Endothelial cell of umbilical vein (primary cell): Measurements from ENCODE around the gene ATAD2B. TPM values are rescaled to one million over a fixed set of nuclear protein-coding genes. Genes with fewer than 3 reads are reported as not detected.

Experiments
- BruUV-seq: library from RNA; stranded (reverse); fragments of 400-500 nt; replicated peaks from 2 replicates; lab custom pipeline; 2021; lab: Mats Ljungman, UMichigan
- CTCF ChIA-PET: fragments of 300-600, 350-600 bp; sonication (Branson Sonifier 250); formaldehyde crosslinking; loops from one replicate; lab custom pipeline; 2021; ENCODE audit warnings: antibody characterized with exemption, inconsistent platforms; lab: Charles Lee
- POLR2A ChIA-PET: fragments of 300-600, 350-600 bp; sonication (Branson Sonifier 250); formaldehyde crosslinking; loops from one replicate; lab custom pipeline; 2021; ENCODE audit warnings: antibody characterized with exemption, inconsistent platforms; lab: Charles Lee
- DNase-seq: peaks from one replicate; pipeline ENCODE4 v3.0.0-alpha.2; 2011; ENCODE audit warnings: low read depth, low spot score
- FAIRE-seq: peaks from 2 replicates; lab custom pipeline; 2011; peaks lifted over from hg19 to GRCh38; lab: Jason Lieb, UNC
- H2AFZ ChIP-seq: 2 replicates; pipeline ENCODE4 v1.6.0; 2012; ENCODE audit warnings: low read depth, low read length, control low read depth, inconsistent platforms
- H3K27ac ChIP-seq: 2 replicates; pipeline ENCODE4 v1.5.1; 2011; ENCODE audit warnings: low read depth, mild to moderate bottlenecking, control low read depth, low read length, moderate library complexity; ENCODE audit not compliant: insufficient read depth
- H3K27me3 ChIP-seq, 2 experiments: 2 replicates each; pipeline versions ENCODE4 v1.6.0 to v1.6.1; 2011; ENCODE audit warnings: low read length in 2 of 2, mixed read lengths in 1 of 2; ENCODE audit not compliant: control insufficient read depth in 2 of 2, insufficient read depth in 2 of 2
- H3K36me3 ChIP-seq, 2 experiments: 2 replicates in 1 of 2; 3 replicates in 1 of 2; pipeline ENCODE4 v1.5.1; 2011; ENCODE audit warnings: low read length in 2 of 2, mild to moderate bottlenecking in 1 of 2, moderate library complexity in 1 of 2; ENCODE audit not compliant: control insufficient read depth in 2 of 2, insufficient read depth in 2 of 2; ENCODE audit errors: extremely low read depth in 1 of 2
- H3K4me1 ChIP-seq: 3 replicates; pipeline ENCODE4 v1.5.1; 2011; ENCODE audit warnings: mild to moderate bottlenecking, low read length; ENCODE audit not compliant: control insufficient read depth, insufficient read depth; ENCODE audit errors: extremely low read depth
- H3K4me2 ChIP-seq: 2 replicates; pipeline ENCODE4 v1.6.1; 2011; ENCODE audit warnings: low read length, control low read depth, mixed read lengths; ENCODE audit not compliant: insufficient read depth
- H3K4me3 ChIP-seq, 3 experiments: fragments of 200-600 bp in 1 of 3; sonication (generic), shearing (Covaris generic) in 1 of 3; replicated peaks in 1 of 3; 2 replicates each; pipeline ENCODE4 v1.5.1; 2011 to 2016; ENCODE audit warnings: control low read depth in 3 of 3, low read length in 3 of 3, mild to moderate bottlenecking in 2 of 3, inconsistent platforms in 1 of 3, low read depth in 1 of 3, moderate library complexity in 1 of 3; ENCODE audit not compliant: insufficient read depth in 1 of 3
- H3K79me2 ChIP-seq: 2 replicates; pipeline ENCODE4 v1.6.0; 2012; ENCODE audit warnings: low read length, inconsistent platforms; ENCODE audit not compliant: control insufficient read depth, insufficient read depth
- H3K9ac ChIP-seq: replicated peaks from 2 replicates; pipeline ENCODE3; 2011; ENCODE audit warnings: low read length, control low read depth; ENCODE audit not compliant: insufficient read depth; ENCODE audit errors: extremely low read depth
- H3K9me1 ChIP-seq: replicated peaks from 3 replicates; pipeline ENCODE4 v1.6.0; 2011; ENCODE audit warnings: mild to moderate bottlenecking, low read length; ENCODE audit not compliant: control insufficient read depth, insufficient read depth; ENCODE audit errors: extremely low read depth
- H3K9me3 ChIP-seq: replicated peaks from 2 replicates; pipeline ENCODE4 v1.5.1; 2012; ENCODE audit warnings: low read length, inconsistent platforms; ENCODE audit not compliant: control insufficient read depth, insufficient read depth
- H4K20me1 ChIP-seq: replicated peaks from 2 replicates; pipeline ENCODE3; 2011; ENCODE audit warnings: mild to moderate bottlenecking, low read length; ENCODE audit not compliant: control insufficient read depth, insufficient read depth; ENCODE audit errors: extremely low read depth
- EZH2 ChIP-seq: IDR thresholded peaks from 2 replicates; pipeline ENCODE4 v1.6.1; 2012; ENCODE audit warnings: borderline replicate concordance, low read depth, mild to moderate bottlenecking, moderate library complexity, low read length, inconsistent platforms; ENCODE audit not compliant: severe bottlenecking
- FOS ChIP-seq: IDR thresholded peaks from 2 replicates; pipeline ENCODE4 v1.6.1; 2011; ENCODE audit warnings: mild to moderate bottlenecking, low read length, moderate library complexity, borderline replicate concordance; ENCODE audit not compliant: insufficient read depth
- GATA2 ChIP-seq: IDR thresholded peaks from 2 replicates; pipeline ENCODE4 v1.7.0; 2011; ENCODE audit warnings: low read depth, mild to moderate bottlenecking, moderate library complexity, mixed read lengths, low read length; ENCODE audit not compliant: insufficient read length, insufficient read depth
- JUN ChIP-seq: IDR thresholded peaks from 2 replicates; pipeline ENCODE4 v1.6.1; 2011; ENCODE audit warnings: borderline replicate concordance, low read depth; ENCODE audit not compliant: insufficient read length, insufficient read depth
- MAX ChIP-seq: IDR thresholded peaks from 2 replicates; pipeline ENCODE4 v1.6.1; 2011; ENCODE audit not compliant: insufficient read depth, insufficient read length
- MYC ChIP-seq: IDR thresholded peaks from one replicate; pipeline ENCODE4 v1.6.1; 2011; ENCODE audit warnings: mild to moderate bottlenecking, low read depth, low read length
- POLR2A ChIP-seq: IDR thresholded peaks from 2 replicates; pipeline ENCODE4 v1.6.1; 2012; ENCODE audit warnings: low read depth, mild to moderate bottlenecking, control low read depth, low read length
- POLR2AphosphoS5 ChIP-seq: IDR thresholded peaks from 2 replicates; pipeline ENCODE4 v1.6.1; 2012; ENCODE audit warnings: low read depth, mild to moderate bottlenecking, control low read depth, low read length, moderate library complexity; ENCODE audit not compliant: insufficient read depth
- dilution Hi-C: fragments of 300-500 bp; cut with MboI; formaldehyde crosslinking; loops from one replicate; pipeline ENCODE4 v1.15.0; 2019; ENCODE audit warnings: low sequenced_read_pairs; ENCODE audit not compliant: extremely low pct_ligation_motif_present
- intact Hi-C: fragments of 100-400 bp; cut with micrococcal nuclease; formaldehyde crosslinking; loops from one replicate; pipeline ENCODE4 v1.10.0; 2022
- polyA plus RNA-seq, 4 experiments: library from polyadenylated mRNA; depleted of rRNA in 3 of 4; stranded (reverse) in 3 of 4; unstranded in 1 of 4; fragments of >200 nt; gene quantifications; 2 replicates each; pipeline versions ENCODE4 v1.2.1 to v1.2.3, GENCODE V29; 2011 to 2012; ENCODE audit warnings: missing spikeins in 1 of 4
- total RNA-seq: library from RNA; stranded (reverse); gene quantifications from 2 replicates; pipeline ENCODE4 v1.2.3, GENCODE V29; 2021
- TF ChIP-seq, protein P1 (sequence below), 2 donors: IDR thresholded peaks; 1 replicate in 1 of 2; 2 replicates in 1 of 2; pipeline ENCODE4 v1.5.1; 2011; ENCODE audit warnings: low read length in 2 of 2, mild to moderate bottlenecking in 2 of 2, moderate library complexity in 2 of 2, control low read depth in 1 of 2, inconsistent platforms in 1 of 2, low read depth in 1 of 2; ENCODE audit not compliant: insufficient read depth in 1 of 2; ENCODE audit errors: extremely low read depth in 1 of 2

Gene ATAD2B
- total and polyA plus RNA-seq, 2 donors (not counting 3 experiments of a cell fraction or from before 2014, with no cell fraction given) = 2.5 to 19.1 TPM

- intact Hi-C loops (no loop called here), dilution Hi-C loops (no loop called here)
- no peak overlapping the region for H3K4me3 ChIP-seq
- H3K27me3 ChIP-seq = no peaks in the 10 kb centered on the region
- no peaks in the 10 kb centered on the region for H3K79me2 ChIP-seq
- no peak overlapping the region for H3K27ac ChIP-seq
- FAIRE-seq (no peak), DNase-seq (no peak)
- no peaks in the 10 kb centered on the region for H3K9me1 ChIP-seq
- H3K4me2 ChIP-seq = no peak overlapping the region
- no TSS peak for BruUV-seq
- CTCF ChIA-PET = no interaction called here
- POLR2A ChIA-PET = no interaction called here
- no peak overlapping the region for H3K9ac ChIP-seq
- peaks cover 9% of the 10 kb centered on the region for H3K4me1 ChIP-seq
- no peaks in the 10 kb centered on the region for H3K9me3 ChIP-seq
- H3K36me3 ChIP-seq = no peaks in the 10 kb centered on the region
- no peaks in the 10 kb centered on the region for H4K20me1 ChIP-seq
- H2AFZ ChIP-seq = no peak overlapping the region
- no peak for TF ChIP-seq POLR2AphosphoS5
- TF ChIP-seq GATA2 = no peak
- TF ChIP-seq MAX = no peak
- no peak for TF ChIP-seq EZH2
- TF ChIP-seq JUN = no peak
- no peak for TF ChIP-seq MYC
- no peak for TF ChIP-seq POLR2A
- TF ChIP-seq, protein P1, sequence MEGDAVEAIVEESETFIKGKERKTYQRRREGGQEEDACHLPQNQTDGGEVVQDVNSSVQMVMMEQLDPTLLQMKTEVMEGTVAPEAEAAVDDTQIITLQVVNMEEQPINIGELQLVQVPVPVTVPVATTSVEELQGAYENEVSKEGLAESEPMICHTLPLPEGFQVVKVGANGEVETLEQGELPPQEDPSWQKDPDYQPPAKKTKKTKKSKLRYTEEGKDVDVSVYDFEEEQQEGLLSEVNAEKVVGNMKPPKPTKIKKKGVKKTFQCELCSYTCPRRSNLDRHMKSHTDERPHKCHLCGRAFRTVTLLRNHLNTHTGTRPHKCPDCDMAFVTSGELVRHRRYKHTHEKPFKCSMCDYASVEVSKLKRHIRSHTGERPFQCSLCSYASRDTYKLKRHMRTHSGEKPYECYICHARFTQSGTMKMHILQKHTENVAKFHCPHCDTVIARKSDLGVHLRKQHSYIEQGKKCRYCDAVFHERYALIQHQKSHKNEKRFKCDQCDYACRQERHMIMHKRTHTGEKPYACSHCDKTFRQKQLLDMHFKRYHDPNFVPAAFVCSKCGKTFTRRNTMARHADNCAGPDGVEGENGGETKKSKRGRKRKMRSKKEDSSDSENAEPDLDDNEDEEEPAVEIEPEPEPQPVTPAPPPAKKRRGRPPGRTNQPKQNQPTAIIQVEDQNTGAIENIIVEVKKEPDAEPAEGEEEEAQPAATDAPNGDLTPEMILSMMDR (IDR thresholded peaks at IDR 0.05; ENCODE audit: extremely low read depth in 1 of 2, insufficient read depth in 1 of 2, low read depth in 1 of 2, low read length in 2 of 2) = no peak
- no peak for TF ChIP-seq FOS
These were observed 132.7 kb downstream of the ATAD2B start for GRCh38 chr2:23794234-23794633.
